HG03558 (cell line): ENCODE measurements around the gene FN3K.

Experiments used
- ATAC-seq: cut with Tn5 transposase; IDR thresholded peaks from one replicate; pipeline ENCODE4 v1.9.1; 2021; ENCODE audit warnings: moderate number of reproducible peaks; ENCODE audit not compliant: unreplicated experiment; ENCODE audit errors: extremely low read depth

The FN3K gene

DNA sequence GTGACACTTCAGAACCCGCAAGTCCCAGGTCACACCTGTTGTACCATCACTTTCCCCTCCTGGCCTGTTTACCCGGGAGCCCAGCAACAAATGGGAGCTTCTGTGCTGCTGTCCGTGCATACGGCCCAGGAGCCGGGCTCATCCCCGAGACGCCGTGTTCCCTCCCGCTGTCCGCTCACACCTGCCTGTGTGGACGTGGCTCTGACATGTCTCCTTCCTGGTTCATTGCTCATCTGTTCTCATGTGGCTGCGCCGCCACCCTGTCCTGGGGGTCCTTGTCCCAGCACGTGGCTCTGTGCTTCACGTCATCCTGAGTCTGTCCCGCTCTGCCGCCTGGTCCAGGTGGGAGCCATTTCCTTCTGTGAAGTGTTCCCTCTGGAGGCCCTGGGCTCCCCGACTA is 54.4 kb downstream of the FN3K start:
- ATAC-seq: no peak

- ATAC-seq: no peak
These were observed 55.0 kb downstream of the FN3K start for GRCh38 chr17:82790391-82790790.

DNA sequence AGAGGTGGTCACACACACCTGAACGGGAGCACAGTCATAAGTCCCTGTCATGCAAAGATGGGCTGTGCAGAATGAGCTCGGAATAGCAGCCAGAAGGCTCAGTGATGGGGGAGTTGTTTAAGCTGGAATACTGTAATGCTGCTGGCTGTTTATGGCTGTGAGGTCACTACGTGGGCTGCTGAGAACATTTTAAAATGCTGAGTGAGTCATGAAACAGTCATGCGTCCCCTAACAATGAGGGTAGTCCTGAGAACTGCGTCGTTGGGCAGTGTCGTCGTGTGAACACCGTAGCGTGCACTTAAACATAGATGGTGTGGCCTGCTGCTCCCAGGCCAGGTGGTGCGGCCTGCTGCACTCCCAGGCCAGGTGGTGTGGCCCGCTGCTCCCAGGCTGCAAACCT is 56.1 kb downstream of the FN3K start:
- ATAC-seq: no peak

DNA sequence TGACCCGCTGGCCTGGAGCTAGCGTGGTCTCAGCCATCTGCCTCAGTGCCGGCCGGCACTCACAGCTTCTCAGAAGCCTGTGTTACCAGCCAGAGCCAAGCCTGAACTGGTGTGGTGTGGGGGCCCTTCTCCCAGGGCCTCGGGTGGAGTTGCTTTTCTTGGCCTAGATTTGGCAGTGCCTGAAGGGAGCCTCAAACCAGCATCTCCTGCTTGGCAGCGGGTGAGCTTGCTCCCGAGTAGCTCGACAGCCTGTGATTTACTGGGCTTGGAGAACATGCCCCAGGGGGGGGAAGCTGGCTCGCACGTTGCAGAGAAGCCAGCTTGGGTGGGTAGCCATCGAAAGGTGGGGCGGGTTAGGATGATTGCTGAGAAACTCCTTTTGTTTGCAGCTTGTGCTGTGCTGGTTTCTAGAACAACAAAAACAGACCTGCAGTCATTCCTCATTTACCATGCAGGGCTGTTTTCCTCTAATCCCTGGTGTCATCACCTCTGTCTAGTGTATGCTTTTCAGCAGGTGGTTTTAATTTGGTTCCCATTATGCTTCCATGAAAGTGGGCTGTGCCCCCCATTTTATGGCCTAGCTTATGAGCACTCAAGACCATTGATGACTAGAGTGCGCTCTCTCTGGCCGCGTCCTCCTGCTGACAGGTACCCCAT is 58.7 kb downstream of the FN3K start:
- ATAC-seq: no peak

DNA sequence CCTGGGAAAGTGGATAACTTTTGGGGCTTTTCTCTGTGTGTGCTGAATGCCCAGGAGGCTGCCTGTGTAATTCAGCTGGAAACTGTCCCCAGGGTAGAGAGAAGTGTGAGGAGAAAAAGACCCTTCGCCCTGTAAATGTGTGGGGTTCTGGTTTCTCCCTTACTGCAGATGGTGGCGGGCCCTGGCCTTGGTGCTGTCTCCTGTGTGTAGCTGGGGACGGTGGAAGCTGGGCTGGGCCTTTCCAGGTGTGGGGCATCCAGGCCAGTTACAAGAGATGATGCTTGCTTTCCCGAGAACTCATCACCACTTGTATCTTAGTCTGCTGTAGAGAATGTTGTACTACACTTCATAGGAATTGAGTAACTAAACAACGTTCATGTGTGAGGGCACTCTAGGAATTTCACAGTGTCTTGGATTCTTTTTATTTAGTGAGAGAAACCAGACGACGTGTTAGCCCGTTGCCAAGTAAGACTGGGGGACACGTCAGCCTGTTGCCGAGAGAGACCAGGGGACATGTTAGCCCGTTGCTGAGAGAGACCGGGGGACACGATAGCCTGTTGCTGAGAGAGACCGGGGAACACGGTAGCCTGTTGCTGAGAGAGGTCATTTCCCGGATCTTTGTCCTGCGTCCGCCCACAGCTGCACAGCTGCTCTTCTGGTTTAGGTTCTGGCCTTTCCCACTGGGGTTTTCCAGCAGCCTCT is 59.5 kb downstream of the FN3K start:
- no peak for ATAC-seq

DNA sequence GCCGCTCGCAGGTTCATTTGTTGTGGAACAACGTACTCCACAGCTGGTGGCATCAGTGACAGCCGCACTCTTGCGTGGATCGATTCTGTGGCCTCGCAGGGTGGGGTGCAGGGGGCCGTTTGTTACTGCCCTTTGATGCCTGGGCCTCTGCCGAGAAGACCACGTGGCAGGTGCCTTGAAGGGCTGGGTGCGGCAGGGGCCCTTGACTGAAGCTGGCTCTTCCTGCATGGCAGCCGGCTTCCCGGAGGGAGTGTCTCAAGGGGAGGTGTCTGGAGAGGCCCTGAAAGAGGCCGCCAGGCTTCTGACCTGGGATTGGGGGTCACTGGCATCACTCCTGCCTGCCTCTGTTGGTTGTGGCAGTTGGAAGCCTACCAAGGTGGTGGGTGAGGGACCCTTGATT is 60.2 kb downstream of the FN3K start:
- ATAC-seq: no peak

- ATAC-seq: no peak
These were observed 61.6 kb downstream of the FN3K start for GRCh38 chr17:82797061-82797460.

GRCh38 chr17:82798752-82799151 is 63.3 kb downstream of the FN3K start:
- no peak for ATAC-seq

DNA sequence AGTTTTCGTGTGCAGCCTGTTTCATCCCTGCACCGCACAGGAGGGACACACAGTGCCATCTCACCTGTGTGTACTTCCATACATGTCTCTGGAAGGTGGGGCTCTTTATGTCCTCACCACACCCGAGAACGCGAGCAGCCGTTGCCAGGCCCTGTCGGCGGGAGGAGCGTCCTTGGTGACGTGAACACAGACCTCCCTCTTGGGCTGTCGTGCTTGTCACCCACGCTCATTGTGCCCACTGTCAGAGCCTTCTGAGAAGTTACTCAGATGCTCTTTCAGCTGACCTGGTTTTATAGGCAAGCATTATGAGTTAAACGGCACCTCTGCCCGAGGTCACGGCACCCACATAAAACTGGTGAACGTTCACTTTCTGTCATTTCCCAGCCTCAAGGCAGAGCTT is 64.2 kb downstream of the FN3K start:
- ATAC-seq: no peak
